Muscle layer of duodenum (tissue), 2 donors: ENCODE results near the gene AP4M1.
A peak's percentile ranks its signal among the peaks of the same experiment; 100 is the strongest.

Experiments
- H3K27ac ChIP-seq: one replicate; pipeline ENCODE4 v1.7.0; 2013; ENCODE audit warnings: mild to moderate bottlenecking, low read length
- H3K27me3 ChIP-seq: one replicate; pipeline ENCODE4 v1.7.0; 2013; ENCODE audit warnings: low read depth, mild to moderate bottlenecking, control low read depth, low read length
- H3K36me3 ChIP-seq, 2 donors: one replicate each; pipeline ENCODE4 v1.7.0; 2013; ENCODE audit warnings: low read length in 2 of 2, control low read depth in 1 of 2, mild to moderate bottlenecking in 1 of 2; ENCODE audit not compliant: insufficient read depth in 2 of 2, control insufficient read depth in 1 of 2
- H3K4me1 ChIP-seq, 2 donors: one replicate each; pipeline ENCODE4 v1.7.0; 2013; ENCODE audit warnings: low read length in 2 of 2, mild to moderate bottlenecking in 2 of 2, control low read depth in 1 of 2, moderate library complexity in 1 of 2; ENCODE audit not compliant: insufficient read depth in 2 of 2, control insufficient read depth in 1 of 2
- H3K4me3 ChIP-seq, 2 donors: one replicate each; pipeline ENCODE4 v1.7.0; 2013; ENCODE audit warnings: low read length in 2 of 2, low read depth in 1 of 2, mild to moderate bottlenecking in 1 of 2
- H3K9me3 ChIP-seq, 2 donors: one replicate each; pipeline ENCODE4 v1.7.0; 2013; ENCODE audit warnings: low read length in 2 of 2, control low read depth in 1 of 2, mild to moderate bottlenecking in 1 of 2; ENCODE audit not compliant: control insufficient read depth in 1 of 2
- donor health status: healthy.

The AP4M1 gene, protein sequence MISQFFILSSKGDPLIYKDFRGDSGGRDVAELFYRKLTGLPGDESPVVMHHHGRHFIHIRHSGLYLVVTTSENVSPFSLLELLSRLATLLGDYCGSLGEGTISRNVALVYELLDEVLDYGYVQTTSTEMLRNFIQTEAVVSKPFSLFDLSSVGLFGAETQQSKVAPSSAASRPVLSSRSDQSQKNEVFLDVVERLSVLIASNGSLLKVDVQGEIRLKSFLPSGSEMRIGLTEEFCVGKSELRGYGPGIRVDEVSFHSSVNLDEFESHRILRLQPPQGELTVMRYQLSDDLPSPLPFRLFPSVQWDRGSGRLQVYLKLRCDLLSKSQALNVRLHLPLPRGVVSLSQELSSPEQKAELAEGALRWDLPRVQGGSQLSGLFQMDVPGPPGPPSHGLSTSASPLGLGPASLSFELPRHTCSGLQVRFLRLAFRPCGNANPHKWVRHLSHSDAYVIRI

DNA sequence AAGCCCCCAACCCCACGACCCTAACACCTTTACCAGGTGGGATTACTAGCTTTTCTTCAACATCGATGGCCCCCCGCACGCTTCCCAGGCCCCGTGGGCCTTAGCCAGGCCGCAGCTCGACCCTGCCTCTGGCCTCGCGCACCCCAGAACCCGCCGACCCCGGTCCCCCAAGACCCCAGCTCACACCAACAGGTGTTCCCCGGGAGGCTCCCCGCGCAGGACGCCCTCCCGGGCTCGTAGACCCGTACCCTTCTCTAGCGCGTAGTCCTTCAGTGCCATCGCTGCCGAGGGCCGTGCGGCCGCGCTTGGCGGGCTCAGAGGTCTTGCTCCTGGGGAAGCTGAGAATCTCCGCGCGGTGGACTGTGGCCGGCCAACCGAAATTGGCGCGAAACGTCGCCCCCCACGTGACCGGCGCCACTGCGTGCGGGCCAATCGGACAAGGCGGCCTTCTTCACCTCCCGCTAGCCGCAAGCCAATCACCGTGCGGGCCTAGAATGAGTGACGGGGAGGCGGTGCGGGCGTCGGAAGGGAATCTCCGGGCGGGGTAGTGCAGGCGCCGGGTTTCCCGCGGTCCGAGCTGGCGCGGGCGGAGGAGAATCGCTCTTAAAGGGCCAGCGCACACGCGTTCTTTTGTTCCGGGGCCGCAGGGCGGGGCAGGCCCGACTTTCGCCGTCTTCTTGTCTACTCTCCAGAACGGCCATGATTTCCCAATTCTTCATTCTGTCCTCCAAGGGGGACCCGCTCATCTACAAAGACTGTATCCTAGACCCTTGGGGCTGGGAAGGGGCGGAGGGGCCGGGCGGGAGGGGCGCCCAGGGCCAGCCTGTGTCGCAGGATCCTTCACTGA lies at the start of gene AP4M1, which contains the start of gene MCM7:
Gene AP4M1, plus strand, starts transcription at position 628 of the 847 bp plus-strand sequence. Its CDS starts 72 bp downstream, at position 700.
Gene MCM7, minus strand, starts transcription at position 382 of the 847 bp plus-strand sequence. Its CDS starts 103 bp downstream, at position 279.
- Histone ChIP-seq H3K9me3 (no peaks in the 10 kb centered on the region), H3K27me3 (no peaks in the 10 kb centered on the region), H3K4me3 (peak within 1 kb of the TSS; percentile 83 to 84), H3K36me3 (peaks cover 34 to 59% of the 10 kb centered on the region in 2 donors), H3K4me1 (peaks cover 9 to 18% of the 10 kb centered on the region in 2 donors), H3K27ac (peak within 1 kb of the TSS; percentile 74)

DNA sequence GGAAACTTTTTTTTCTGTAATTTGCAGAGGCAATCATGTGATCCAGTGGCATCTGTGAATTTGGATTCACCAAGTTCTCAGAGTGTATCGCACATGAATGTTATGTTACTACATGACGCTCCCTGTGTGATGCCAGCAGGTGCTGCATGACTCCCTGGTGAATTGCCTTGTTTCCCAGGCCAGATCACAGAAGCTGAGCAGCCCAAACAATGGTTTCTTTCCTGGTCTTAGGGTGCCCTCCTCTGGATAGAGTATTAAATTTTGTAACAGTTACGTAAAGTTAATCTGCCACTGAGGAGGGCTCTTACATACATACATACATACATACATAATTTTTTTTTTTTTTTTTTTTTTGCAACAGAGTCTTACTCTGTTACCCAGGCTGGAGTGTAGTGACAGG lies 48.2 kb upstream of the AP4M1 start:
- Histone ChIP-seq H3K36me3 (peaks cover 7 to 19% of the 10 kb centered on the region in 2 donors), H3K27me3 (no peaks in the 10 kb centered on the region), H3K27ac (no peak overlapping the region), H3K9me3 (no peaks in the 10 kb centered on the region), H3K4me3 (no peak overlapping the region), H3K4me1 (peaks cover 10 to 17% of the 10 kb centered on the region in 2 donors)

DNA sequence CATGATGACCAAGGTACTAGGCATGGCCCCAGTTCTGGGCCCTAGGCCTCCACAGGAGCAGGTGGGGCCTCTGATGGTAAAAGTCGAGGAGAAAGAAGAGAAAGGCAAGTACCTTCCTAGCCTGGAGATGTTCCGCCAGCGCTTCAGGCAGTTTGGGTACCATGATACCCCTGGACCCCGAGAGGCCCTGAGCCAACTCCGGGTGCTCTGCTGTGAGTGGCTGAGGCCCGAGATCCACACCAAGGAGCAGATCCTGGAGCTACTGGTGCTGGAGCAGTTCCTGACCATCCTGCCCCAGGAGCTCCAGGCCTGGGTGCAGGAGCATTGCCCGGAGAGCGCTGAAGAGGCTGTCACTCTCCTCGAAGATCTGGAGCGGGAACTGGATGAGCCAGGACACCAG lies 44.4 kb upstream of the AP4M1 start:
- Histone ChIP-seq H3K27ac (no peak overlapping the region), H3K36me3 (peaks cover 18 to 49% of the 10 kb centered on the region in 2 donors), H3K4me3 (no peak overlapping the region), H3K9me3 (no peaks in the 10 kb centered on the region), H3K27me3 (no peaks in the 10 kb centered on the region), H3K4me1 (peaks cover 0 to 5% of the 10 kb centered on the region in 2 donors)

DNA sequence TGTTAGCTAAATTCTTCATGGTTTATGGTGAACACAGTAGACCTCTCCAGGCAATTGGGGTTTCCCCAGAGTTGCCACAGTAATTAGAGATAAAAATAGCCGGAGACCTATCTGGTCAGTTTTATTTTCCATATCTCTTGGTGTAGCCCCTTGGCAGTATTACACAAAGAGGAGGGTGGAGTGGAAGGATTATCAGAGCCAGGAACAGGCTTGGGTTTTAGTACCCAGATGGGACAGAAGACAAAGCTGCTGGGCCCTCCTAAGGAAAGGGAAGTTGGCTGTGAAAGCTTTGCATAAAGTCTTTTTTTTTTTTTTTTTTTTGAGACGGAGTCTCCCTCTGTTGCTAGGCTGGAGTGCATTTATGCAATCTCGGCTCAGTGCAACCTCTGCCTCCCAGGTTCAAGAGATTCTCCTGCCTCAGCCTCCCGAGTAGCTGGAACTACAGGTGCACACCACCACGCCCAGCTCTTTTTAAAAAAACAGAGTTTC lies 42.1 kb upstream of the AP4M1 start:
- H3K9me3 ChIP-seq, result no peaks in the 10 kb centered on the region
- no peaks in the 10 kb centered on the region for H3K4me1 ChIP-seq
- no peak overlapping the region for H3K4me3 ChIP-seq
- no peaks in the 10 kb centered on the region for H3K27me3 ChIP-seq
- no peak overlapping the region for H3K27ac ChIP-seq
- peaks cover 26 to 57% of the 10 kb centered on the region in 2 donors for H3K36me3 ChIP-seq

DNA sequence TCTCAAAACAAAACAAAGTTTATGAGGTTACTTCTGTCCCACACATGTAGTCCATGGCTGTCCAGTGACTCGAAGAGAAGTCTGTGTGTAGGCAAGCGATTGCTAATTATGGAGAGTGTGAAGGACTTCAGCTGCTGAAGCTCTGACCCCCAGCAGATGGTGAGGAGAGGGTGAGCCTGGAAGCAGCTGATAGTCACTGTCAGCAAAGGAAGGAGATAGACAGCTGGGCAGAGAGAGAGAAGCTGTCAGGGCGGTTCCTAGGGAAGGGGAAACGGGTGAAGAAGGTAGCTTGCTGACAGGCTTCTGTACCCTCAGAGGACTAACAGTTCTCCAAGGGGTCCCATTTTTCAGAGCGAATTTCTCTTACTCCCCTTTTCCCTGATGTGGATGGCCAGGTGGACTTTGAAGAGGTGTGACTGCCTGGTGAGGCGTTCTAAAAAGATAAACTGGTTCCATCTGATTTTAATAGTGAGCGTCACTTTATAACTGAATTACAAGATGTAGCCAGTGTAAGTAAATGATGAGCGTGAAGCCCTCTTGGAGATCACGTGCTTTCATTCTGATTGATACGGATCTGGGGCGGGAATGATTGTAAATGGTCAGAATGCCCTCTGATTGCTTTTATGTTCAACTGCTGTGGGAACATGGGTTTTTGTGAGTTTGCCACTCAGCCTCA lies 39.8 kb upstream of the AP4M1 start:
- Histone ChIP-seq H3K4me1 (peaks cover 0 to 13% of the 10 kb centered on the region in 2 donors), H3K27ac (no peak overlapping the region), H3K27me3 (no peaks in the 10 kb centered on the region), H3K9me3 (no peaks in the 10 kb centered on the region), H3K36me3 (peaks cover 31 to 58% of the 10 kb centered on the region in 2 donors), H3K4me3 (no peak overlapping the region)

DNA sequence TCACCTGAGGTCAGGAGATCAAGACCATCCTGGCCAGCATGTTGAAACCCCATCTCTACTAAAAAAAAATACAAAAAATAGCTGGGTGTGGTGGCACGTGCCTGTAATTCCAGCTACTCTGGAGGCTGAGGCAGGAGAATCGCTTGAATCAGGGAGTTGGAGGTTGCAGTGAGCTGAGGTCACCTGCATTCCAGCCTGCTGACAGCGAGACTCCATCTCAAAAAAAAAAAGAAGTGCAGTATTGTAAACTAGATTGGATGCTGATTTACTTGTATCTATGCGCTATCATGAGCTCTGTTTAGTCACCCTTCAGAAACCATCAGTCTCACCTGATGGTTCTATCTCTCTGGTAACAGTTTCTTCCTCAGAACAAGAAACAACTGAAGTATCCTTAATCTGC lies 38.1 kb upstream of the AP4M1 start:
- Histone ChIP-seq H3K27ac (no peak overlapping the region), H3K27me3 (no peaks in the 10 kb centered on the region), H3K9me3 (no peaks in the 10 kb centered on the region), H3K4me1 (peaks cover 0 to 13% of the 10 kb centered on the region in 2 donors), H3K36me3 (peaks cover 22 to 41% of the 10 kb centered on the region in 2 donors), H3K4me3 (no peak overlapping the region)

DNA sequence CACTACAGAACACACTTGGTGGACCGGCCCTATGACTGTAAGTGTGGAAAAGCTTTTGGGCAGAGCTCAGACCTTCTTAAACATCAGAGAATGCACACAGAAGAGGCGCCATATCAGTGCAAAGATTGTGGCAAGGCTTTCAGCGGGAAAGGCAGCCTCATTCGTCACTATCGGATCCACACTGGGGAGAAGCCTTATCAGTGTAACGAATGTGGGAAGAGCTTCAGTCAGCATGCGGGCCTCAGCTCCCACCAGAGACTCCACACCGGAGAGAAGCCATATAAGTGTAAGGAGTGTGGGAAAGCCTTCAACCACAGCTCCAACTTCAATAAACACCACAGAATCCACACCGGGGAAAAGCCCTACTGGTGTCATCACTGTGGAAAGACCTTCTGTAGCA lies 37.3 kb upstream of the AP4M1 start:
- Histone ChIP-seq H3K4me3 (no peak overlapping the region), H3K4me1 (peaks cover 0 to 13% of the 10 kb centered on the region in 2 donors), H3K27ac (no peak overlapping the region), H3K27me3 (no peaks in the 10 kb centered on the region), H3K36me3 (peaks cover 17 to 36% of the 10 kb centered on the region in 2 donors), H3K9me3 (no peaks in the 10 kb centered on the region)

DNA sequence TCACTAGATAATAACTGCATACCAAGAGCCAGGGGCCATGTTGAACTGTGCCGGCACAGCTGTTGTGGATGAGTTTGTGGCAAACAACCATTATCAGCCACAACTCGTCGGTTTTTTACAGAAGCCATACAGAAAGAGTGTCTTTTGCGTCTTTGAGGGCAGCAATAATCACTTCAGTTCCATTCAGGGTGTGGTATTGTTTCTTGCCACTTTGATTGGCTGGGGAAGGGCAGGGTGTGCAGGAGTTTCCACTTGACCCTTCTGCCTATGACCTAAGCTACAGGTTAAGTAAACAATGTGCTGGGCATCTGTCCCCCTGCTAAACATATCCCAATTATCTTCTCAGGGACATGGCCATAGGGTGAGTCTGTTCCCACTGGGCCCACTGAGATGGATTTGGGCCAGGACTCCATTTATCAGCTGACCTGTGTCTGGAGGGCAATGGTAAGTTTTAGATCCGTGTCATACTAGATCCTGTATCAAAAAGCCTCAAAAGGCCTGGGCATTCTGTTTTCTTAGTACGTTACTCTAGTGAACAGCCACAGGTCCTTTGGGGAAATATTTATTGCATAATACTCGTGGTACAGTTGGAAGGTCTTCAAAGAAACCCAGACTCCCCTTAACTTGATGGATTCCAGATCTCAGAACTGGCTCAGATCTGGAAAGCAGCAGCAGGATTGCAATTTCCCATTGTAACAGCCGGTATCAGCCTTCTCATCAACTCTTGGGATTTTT lies 35.8 kb upstream of the AP4M1 start:
- peaks cover 1 to 2% of the 10 kb centered on the region in 2 donors for H3K9me3 ChIP-seq
- H3K36me3 ChIP-seq, result peaks cover 22 to 42% of the 10 kb centered on the region in 2 donors
- no peaks in the 10 kb centered on the region for H3K27me3 ChIP-seq
- peaks cover 0 to 13% of the 10 kb centered on the region in 2 donors for H3K4me1 ChIP-seq
- no peak overlapping the region for H3K4me3 ChIP-seq
- H3K27ac ChIP-seq, result no peak overlapping the region

DNA sequence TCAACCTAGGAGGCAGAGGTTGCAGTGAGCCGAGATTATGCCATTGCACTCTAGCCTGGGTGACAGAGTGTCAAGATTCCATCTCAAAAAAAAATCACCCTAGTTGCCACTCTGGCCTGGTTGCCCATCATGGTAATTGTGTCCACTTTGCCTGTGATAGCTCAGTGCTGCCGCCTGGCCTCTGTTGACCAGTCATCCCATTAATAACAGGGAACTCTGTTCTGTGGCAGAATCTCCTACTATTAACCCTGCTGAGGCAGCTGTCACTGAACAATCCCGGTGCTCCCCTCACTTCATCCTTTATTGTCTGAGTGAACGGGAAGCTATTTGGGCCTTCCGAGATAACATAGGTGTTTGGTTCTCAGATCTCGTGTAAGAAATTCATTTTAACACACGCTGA lies 34.5 kb upstream of the AP4M1 start:
- Histone ChIP-seq H3K27ac (no peak overlapping the region), H3K36me3 (peaks cover 35 to 42% of the 10 kb centered on the region in 2 donors), H3K27me3 (no peaks in the 10 kb centered on the region), H3K4me1 (peaks cover 0 to 13% of the 10 kb centered on the region in 2 donors), H3K9me3 (peaks cover 15% of the 10 kb centered on the region in 2 donors), H3K4me3 (no peak overlapping the region)

DNA sequence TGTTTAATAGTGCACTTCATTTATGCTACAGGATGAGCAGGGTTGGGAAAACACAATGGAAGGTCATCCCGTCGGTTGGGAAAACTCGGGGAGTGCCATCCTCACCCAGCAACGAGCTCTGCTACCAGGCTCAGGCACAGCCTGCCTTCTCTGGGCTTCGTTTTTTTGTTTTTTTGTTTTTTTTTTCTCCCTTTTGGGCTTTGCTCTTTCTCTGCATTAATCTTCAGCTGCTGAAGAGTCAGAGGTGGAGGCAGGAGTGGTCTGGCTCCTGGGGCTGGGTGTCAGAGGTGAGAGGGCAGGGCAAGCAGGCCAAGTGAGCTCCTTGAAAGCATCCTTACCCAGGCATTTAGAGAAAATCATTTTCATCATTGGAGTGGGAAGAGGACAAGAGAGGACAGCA lies 31.5 kb upstream of the AP4M1 start:
- no peak overlapping the region for H3K4me3 ChIP-seq
- H3K9me3 ChIP-seq, result peaks cover 20 to 22% of the 10 kb centered on the region in 2 donors
- H3K4me1 ChIP-seq, result peaks cover 0 to 11% of the 10 kb centered on the region in 2 donors
- no peak overlapping the region for H3K27ac ChIP-seq
- H3K27me3 ChIP-seq, result no peaks in the 10 kb centered on the region
- H3K36me3 ChIP-seq, result peaks cover 50 to 59% of the 10 kb centered on the region in 2 donors
